Measurements from ENCODE around the gene ADAMTSL3.

The ADAMTSL3 gene

DNA sequence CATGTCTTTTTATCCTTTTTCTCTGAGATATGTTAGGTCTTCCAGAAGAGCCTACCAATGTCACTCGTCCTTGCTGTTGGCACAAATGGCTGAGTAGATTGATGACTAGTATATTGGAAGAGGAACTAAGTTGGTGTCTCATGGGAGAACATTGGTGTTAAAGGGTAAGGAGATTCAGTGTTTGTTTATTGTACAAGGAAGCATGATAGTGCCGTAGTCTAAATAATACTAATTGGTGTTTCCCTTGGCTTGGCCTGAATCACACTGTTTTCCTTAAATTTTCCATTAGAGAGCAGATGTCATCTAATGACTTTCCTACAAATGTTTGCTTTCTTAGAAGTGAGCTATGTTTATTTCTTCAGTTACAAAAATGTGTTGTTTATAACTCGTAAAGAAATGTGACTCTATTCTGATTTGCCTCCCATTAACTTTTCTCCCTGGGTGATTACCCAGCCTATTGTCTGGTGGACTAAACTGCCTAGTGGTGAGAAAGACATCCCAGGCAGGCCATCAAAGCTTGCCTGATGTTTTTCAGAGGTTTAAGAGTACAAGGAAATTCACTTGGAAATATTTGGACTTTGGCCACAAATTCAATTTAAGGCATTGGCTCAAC lies 28.7 kb downstream of the ADAMTSL3 start:
- no peak for TF ChIP-seq ZFX (IDR thresholded peaks at IDR 0.05; ENCODE audit: borderline replicate concordance)
- no peak overlapping the region for H3K27ac ChIP-seq

DNA sequence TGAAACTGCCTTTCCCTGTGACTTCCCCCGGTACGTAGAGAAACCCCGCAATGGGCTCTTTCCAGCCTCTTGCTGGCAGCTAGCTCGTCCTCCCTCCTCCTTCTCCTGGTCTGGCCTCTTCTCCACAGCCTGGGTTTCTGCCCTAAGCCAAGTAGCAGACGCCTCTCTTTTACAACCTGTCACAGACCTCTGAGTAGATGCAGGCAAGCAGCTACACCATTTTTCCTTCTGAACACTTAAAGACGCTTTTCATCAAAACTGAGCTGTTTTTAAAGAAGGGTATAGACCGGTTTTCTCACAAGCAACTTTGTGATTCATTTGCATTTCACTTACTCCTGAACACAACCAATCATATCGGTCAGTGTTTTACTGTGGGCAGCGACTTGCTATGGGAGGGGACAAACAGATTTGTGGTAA lies 32.0 kb downstream of the ADAMTSL3 start:
- no peak overlapping the region for H3K27ac ChIP-seq
- TF ChIP-seq CTCF (IDR thresholded peaks at IDR 0.05) (no peak), ZFX (IDR thresholded peaks at IDR 0.05; ENCODE audit: borderline replicate concordance) (no peak)

- TF ChIP-seq CTCF (IDR thresholded peaks at IDR 0.05) = no peak
- no peak for TF ChIP-seq ZFX (IDR thresholded peaks at IDR 0.05; ENCODE audit: borderline replicate concordance)
Observed at GRCh38 chr15:83688201-83688600, 34.3 kb downstream of the ADAMTSL3 start.

GRCh38 chr15:83690676-83691075 lies 36.8 kb downstream of the ADAMTSL3 start:
- TF ChIP-seq ZFX (IDR thresholded peaks at IDR 0.05; ENCODE audit: borderline replicate concordance) (no peak), CTCF (IDR thresholded peaks at IDR 0.05) (no peak)

More at GRCh38 chr15:83688201-83688600, 34.3 kb downstream of the ADAMTSL3 start:
- H3K27ac ChIP-seq = no peak overlapping the region

DNA sequence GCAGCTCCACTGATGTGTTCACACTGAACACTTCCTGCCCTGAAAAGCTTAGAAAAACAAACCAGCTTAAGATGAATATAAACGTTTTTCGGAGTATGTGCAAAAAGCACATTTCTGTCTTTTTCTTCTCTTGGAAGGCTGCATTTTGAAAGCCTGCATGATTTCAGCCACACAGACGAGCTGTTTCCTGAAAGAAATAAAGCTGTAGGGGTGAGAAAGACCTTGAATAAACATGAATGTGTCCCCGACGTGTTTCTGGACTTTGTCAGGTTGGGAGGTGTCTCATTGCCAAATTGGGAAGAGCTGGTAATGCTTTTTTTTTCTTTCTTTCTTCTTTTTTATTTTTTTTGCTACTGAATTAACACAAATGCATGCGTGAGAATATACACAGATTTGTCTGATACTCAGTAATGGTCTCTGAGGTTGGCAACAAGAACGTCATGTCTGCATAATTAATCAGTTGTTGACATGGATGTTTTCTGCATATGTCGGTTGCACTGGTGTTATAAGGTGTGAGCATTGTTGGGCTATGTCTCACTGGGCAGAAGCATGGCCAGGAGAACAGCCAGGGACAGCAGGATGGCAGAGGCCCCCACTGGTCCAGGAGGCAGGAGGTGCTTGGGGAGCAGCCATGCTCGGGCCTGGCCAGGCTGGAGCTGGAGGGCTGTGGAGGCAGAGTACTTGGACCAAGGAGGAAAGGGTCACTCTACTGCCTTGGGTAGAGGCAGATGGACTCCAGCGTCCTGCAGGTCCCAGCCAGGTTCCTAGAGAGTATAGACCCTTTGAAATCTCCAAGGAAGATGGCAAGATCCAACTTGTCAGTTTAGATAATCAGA lies 39.0 kb downstream of the ADAMTSL3 start:
- TF ChIP-seq CTCF (IDR thresholded peaks at IDR 0.05) (no peak), ZFX (IDR thresholded peaks at IDR 0.05; ENCODE audit: borderline replicate concordance) (no peak)
- no peak overlapping the region for H3K27ac ChIP-seq

More at GRCh38 chr15:83690676-83691075, 36.8 kb downstream of the ADAMTSL3 start:
- H3K27ac ChIP-seq = no peak overlapping the region

DNA sequence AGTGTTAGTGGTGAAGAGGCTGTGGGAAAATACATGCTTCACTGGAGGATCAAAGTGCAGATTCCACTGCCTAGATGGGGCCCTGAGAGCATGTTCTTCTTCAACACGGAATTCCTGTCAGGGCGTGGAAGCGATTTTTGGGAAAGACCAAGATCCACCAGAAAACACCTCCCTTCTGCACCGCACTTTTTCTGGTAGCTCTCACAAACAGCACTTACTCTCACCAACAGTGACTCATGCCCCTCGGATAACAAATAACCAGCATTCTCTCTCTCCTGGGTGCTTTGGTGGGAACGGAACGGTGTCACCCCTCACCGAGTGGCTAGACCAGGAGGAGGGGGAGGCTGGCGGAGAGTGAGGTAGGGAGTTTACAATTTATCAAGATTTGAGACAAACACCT lies 40.1 kb downstream of the ADAMTSL3 start:
- TF ChIP-seq ZFX (IDR thresholded peaks at IDR 0.05; ENCODE audit: borderline replicate concordance) (no peak), CTCF (IDR thresholded peaks at IDR 0.05) (no peak)
- no peak overlapping the region for H3K27ac ChIP-seq

- no peak overlapping the region for H3K27ac ChIP-seq
- TF ChIP-seq ZFX (IDR thresholded peaks at IDR 0.05; ENCODE audit: borderline replicate concordance) (no peak), CTCF (IDR thresholded peaks at IDR 0.05) (no peak)
Observed at GRCh38 chr15:83694536-83694935, 40.6 kb downstream of the ADAMTSL3 start.
